GM21619 (cell line): ENCODE results near the gene NMNAT2.

Source experiments
- ATAC-seq: cut with Tn5 transposase; IDR thresholded peaks from one replicate; pipeline ENCODE4 v1.9.1; 2021; ENCODE audit not compliant: unreplicated experiment

NMNAT2 gene

DNA sequence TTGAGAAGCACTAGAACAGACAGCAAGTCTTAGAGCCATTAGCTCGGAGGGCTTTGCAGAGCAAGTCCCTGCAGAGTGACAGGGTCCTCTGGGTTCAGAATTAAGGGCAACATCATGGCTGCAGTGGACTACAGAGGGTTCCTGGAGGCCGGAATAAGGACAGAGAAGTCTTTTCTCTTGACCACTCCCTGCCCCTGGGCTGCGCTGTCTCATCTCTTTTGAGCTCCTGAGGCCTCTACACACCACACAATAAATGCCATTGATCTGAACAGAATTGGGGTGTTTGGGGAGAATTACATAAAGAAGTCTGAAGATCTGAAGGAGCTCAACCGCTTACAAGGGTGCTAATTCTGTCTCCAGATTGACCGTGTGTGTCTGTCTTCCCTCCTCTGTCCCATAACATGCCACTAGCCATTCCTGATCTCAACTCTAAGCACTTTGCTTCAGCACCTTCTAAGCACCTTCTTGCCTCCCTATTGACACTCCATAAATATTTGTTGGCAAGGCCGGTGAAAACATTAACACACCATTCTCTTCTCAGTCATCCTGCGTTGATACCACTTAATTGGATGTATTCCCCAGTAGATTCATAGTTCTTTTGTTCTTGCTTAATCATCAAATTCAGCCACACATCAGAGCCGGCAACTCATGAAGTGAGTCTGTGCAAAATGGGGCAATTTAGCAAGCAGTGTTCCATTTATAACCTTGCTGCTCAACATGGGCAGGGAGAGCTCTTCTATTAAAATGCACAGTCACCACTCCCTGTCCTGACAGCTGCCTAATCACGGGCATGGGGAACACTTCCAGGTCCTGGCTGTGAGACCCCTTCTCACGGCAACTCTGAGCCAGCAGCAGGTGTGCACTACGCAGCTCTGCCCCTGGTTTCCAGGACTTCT, 49.7 kb downstream of the NMNAT2 start:
- ATAC-seq: no peak

DNA sequence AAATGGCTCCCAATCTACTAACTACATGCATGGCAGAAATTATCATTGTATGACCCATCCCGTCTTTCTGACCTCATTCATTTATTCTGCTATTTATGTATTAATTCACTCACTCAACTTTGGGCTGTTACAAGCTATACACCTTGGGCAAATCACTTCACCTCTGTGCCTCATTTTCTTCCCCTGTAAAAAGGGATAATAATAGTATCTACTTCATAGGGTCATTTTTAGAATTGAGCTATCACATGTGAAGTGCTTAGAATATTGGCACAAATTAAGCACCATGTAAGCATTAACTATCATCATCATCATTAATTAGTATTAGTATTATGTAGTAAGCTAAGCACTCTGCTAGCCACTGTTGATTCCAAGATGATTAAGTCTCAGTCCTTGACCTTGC, 52.1 kb downstream of the NMNAT2 start:
- no peak for ATAC-seq

DNA sequence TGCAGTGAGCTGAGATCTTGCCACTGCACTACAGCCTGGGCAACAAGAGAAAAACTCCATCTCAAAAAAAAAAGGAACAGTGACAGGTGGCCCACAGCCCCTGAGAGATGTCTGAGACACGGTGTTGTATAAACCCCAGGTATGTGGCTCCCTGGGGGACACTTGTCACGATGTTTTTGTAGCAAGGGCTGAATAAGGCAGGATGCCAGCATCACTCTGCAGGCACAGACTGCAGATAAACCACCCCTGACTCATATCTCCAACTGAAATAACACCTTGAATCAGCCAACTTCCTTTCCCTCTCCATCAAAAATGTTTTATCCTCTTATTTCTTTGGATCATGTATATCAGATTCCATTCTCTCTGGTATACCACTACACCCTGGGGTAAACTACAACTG, 52.5 kb downstream of the NMNAT2 start:
- no peak for ATAC-seq

DNA sequence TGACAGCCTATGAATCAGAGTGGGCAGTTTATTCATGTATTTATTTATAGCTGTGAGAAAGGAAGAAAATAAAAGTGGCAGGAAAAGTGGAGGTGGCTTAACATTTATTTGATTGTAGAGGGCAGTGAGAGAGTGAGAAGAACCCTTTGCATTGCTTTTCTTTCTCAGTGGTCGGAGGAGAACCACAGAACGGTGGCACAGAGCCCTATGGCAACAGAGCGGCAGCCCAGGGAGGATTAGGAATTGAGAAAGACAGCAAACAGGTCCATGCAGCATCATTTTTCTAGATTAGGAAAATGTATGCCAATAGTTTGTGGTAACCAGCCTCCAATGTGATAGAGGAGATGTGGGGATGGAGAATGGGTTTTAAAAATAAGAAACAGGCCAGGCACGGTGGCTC, 53.1 kb downstream of the NMNAT2 start:
- no peak for ATAC-seq

DNA sequence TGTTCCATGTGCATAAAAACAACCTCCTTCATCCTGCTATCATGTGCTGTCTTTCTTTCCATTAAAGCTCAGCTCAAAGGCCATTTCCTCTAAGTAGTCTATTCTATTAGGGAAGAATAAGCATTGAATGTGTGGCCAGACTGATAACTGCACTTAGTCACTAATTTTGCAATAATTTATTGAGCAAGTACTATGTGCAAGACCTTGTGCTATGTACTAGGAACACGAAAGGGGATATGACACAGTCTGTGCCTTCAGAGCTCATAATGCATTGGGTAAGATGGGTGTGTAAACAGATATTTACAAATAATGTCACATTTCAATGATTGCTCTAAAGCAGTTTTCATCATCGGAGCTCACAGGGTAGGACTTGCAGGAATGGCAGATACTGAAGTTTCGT, 54.2 kb downstream of the NMNAT2 start:
- no peak for ATAC-seq

DNA sequence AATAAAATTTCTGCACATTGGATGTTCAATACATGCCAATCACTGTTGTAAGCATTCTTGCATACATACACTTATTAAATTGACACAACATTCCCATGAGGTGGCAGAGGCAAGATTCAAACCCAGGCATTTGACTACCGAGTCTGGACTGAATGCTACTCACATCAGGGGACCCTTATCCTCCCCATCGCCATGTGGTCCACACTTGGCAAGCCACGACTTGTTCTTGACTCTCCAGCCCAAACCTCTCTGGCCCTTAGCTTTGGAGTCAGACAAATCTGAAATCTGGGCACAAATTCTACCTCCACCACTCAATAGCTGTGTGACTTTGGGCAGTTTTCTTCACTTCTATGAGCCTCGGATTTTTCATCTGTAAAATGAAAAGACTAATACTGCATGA, 57.1 kb downstream of the NMNAT2 start:
- ATAC-seq: no peak

DNA sequence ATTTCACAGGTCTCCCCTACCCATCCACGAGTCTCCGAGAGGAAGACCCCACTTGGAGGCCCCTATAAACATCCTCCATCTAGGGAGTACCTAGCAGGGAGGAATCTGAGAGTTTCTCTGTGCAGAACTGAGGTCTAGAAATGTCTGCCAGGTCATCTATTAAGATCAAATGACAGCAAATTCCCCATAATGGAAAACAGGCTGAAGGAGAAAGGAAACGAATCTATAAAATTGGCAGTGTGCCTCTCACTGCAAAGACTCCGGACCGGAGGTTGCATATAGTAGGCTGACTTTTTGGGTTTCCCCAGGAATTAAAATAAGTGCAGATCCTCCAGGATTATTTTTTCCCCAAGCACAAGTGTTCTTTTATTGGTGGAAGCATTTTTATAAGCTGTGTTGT, 57.7 kb downstream of the NMNAT2 start:
- ATAC-seq: no peak

DNA sequence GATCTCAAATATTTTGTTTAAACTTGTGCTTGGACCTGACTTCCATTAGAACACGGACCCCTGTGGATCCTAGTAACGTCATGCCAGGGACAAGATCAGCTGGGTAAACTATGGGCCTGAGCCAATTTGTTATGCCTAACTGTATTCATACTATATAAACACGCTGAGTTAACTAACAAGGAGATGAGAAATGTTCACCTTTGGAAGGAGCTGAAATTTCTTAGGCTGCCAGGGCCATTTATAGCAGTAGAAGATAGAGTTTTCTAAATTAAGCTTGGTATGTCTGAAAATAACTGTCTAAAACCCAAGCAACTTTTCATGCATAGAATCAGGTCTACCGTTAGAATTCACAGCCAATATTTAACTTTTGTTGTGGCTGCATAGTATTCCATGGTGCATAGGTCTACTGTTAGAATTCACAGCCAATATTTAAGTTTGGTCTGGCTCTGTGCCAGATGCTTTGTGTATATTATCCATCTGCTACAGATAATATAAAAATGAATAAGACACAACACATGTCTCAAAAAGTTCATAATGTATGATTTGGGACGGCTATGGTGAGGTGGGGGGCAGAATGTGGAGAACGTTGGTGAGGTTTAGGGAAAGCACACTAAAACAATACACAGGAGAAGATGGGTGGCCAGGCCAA, 61.5 kb downstream of the NMNAT2 start:
- no peak for ATAC-seq

DNA sequence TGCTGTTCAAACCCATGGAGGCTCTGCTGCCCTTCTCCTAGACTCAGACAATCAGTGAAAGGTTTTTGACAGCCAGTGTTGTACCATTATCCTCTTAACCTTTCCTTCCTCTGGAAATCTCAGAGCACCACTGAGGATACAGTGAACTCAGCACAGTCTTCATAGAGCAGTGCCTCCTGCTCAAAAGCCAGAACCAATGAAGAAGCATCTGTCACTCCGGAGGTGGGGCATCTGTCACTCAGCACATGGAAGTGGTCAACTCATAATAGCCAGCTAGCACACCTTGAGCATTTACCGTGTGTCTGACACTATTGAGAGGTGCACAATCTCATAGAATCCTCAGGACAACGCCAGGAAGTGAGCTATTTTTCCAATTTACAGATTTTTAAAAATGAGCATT, 62.4 kb downstream of the NMNAT2 start:
- ATAC-seq: no peak

DNA sequence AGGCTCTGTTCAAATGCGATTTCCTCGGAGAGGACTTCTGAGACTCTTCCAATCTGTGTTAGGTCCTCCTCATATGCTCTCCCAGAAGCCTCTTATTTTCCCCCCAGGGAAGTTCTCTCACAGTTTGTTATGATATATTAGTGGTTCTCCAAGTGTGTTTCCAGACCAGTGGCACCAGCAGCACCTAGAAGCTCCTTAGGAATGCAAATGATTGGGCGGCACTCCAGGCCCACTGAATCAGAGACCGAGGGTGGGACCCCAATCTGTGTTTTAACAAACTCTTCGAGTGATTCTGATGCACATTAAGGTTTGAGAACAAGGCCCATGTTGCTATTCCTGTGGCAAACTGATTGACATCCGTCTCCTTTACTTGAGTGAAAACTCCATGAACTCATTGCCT, 63.0 kb downstream of the NMNAT2 start:
- no peak for ATAC-seq

DNA sequence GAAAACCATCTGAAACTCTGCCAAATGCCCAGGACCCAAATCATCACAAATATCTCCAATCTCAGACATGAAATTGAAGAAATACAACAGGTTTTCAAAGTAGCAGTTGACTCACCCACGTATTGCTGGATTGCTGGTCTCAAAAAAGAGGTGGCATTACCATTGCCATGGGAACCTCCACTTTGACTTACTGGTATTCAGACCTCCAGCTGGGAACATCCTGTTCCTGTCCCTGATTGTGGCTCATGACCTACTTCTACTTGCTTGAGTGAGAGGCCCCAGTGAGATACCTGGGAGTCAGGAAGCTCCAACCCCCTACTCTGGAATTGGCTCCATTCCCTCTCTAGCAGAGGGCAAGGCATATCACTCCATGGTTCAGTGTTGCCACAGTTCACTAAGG, 64.6 kb downstream of the NMNAT2 start:
- no peak for ATAC-seq

DNA sequence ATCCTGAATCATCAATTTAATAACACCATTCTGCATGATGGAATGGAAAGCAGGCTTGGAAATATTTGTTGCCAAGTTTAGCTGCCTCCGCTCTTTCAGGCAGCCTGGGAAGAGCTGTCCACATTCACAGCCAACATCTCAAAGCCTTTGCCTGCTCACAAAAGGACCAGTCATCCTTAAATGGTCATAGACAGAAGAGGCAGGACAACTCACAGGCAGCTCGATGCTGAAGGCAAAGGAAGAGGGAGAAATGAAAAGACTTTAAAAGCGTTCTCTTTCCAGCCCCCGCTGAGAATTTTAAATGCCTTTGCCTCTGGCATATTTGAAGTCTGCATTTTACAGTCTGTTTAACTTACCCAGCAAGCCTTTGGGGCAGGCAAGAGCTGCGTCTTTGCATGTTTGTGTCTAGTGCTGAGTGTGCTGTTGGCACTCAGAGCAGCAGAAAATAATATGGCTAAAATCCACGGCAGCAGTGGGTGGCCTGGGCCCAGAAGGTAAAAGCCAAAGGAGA, 68.9 kb downstream of the NMNAT2 start:
- no peak for ATAC-seq

DNA sequence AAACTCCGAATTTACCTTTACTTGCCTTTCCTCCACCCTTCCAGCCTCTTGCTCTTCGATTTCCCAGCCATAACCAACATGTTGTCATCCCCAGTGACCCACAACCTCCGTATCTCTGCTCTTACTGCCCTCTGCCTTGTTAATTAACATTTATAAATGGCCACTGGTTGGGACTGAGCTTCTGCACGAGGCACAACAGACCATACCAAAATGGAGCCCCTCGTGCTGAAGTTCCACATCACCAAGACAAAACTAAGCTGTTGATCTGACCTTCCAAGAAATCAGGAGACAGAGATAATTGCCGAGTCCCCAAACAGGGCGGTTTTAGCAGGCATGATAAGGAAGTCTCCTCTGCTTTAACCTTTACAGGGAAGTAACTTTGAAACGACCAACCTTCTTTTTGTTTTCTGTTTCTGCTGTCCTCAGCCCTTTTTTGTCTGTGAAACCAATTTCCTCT, 71.9 kb downstream of the NMNAT2 start:
- no peak for ATAC-seq

DNA sequence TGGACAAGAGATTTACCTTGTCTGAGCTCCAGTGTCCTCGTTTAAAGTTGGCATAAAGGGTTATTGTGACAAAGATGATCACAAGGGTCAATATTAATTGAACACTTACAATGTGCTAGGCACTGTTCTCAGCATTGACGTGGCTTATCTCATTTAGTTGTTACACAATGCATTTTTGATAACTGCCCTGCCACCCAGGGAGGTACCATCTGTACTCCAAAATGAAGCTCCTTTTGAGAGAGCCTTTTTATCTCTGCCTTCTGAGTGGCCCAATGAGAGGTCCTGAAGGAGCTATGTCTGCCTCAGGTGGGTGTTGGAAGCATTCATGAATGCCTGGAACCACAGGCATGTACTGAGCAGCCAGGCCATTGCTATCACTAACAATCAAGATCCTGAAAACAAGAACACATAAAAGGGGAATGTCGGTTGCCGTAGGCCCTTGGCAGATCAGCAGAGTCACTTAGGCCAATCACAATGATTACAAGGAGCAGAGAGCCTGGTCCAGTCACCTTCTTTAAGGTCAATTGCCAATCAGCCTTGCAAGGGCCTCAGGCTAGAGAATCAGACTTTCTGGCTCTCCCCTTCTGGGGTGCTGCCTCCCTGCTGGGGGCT, 78.5 kb downstream of the NMNAT2 start:
- no peak for ATAC-seq

DNA sequence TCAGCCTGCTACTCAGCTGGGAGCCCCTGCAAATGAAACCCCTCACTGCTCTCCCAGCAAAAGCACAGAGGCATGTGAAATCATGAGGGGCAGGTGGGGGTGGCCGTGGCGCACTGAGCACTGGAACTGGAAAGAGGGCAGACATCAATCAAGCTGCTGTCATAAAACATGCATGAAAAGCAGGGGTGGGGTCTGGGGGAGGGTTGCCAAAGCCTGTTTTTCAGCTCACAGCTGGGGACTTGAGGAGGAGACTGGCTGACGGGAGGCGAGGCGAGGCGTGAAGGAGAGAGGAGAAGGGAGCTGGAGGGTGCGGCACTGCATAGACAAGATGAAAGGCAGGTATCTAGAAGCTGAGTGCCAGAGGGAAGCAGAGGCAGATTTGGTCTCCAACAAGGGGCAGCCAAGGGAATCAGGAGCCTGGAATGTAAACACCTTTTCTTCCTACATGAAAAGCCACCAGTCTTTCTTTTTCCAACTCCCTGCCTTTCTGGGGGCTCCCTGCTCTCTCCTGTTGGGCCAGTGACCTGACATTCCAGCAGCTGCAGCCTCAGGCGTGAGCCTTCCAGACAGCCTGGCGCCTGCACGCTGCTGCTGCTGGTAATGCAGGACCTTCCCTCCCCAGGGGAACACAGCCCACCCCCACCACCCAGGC, 87.0 kb downstream of the NMNAT2 start:
- no peak for ATAC-seq

DNA sequence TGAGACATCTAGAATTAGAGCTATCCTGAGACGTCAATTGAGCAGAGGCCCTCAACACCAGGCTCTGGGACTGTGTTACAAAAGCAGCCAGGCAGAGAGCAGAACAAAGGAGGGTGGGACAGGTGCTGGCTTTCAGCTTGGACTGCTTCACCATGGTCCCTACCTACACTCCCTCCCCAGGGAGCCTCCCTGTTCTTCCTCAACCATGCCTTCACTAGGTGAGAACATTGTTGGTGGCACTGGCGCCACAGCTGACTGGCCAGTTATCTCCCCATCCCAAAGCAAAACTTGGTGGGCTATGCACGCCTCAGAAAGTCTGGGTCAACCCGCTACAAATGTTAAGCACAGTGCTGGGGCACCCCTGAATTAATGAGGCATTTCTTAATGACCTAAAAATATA, 87.8 kb downstream of the NMNAT2 start:
- ATAC-seq: no peak

DNA sequence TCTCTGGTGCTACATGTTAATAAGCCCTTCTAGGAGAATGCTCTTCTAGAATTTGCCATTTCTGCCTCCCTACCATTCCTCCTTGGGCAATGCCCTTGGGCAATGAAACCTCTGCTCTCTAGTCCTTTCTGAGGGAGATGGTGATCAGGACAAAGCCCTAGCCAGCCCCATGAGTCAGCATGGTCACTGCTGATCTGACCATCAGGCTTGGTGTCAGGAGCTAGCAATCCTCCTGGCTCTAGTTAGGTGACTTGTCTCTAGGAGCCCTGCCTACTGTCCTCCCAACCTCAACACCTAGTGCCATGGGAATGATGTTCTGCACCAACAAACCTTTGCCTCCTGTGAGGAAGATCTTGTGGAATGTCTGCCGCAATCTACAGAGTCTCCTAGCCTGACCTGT, 89.8 kb downstream of the NMNAT2 start:
- no peak for ATAC-seq

DNA sequence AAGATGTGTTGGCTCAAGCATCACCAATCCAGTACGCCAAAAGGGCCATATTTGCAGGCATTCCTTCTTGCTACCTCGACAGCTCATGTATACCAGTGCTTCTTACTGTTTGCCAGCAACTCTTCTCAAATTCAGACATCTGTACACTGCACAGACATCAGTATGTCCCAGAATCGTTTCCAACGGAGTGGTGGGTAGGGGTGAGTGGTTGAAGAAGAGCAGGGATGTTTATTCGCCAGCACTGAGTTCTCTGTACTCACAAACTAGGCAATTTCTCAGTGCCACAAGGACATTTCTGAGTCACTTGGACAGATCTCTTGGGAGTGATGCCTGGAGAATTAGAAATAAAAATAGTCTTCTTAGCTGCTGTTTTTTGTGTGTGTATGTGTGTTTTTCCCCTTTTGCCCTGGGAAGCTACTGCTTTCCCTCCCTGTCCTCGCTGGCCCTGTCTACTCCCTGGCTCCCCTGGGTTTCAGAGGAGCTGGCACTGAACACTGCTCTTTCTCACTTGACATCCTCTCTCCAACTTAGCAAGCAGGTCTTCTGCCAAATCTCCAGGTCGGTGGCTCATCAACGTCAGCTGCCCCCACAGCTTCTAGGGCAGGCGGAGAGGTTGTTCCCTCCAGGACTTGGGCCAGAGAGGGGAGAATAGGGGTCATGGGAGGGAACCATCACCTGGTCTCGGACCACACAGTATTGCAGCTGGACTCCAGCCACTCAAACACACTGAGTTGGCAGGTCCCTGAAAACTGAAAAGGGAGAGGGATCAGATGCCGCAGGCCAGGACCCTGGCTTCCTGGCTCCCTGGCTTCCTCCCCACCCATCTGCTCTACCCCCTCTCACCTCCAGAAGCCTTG, 90.5 kb downstream of the NMNAT2 start:
- ATAC-seq: no peak

DNA sequence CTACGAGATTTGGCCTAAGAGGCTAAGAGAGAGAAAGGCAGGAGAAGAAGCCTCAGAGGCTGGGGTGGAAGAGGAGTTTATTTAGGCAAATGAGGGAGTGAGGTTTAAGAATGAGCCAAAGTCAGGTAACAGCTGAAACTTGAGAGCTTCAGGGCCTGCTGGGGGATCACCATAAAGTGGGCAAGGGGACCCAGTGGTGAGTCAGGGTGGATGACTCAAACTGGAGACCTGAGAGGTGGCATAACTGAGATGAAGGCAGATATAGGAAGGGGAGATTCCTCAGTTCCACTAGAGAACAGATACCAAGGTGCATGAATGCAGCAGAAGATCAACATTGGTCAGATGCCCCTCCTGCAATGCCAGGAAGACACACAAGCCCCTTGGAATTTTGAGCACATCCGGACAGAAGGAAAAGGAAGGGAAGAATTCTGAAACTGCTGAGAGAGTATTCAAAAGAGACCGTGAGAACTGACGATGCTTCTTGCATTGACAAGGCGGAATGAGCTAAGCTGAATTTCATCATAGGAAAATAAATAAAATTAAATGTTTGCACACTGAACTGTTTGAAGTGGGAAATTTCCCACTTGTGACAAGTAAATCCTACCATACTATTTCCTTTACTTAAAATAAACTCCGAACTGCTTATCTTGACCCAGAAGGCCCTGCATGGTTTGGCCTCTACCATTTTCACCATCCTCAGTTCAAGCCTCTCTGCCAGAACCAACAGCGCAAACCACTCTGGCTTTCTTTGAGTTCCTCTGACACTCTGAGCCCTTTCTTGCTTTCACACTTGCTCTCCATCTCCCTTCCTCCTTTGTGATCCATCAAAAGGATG, 94.1 kb downstream of the NMNAT2 start:
- no peak for ATAC-seq

DNA sequence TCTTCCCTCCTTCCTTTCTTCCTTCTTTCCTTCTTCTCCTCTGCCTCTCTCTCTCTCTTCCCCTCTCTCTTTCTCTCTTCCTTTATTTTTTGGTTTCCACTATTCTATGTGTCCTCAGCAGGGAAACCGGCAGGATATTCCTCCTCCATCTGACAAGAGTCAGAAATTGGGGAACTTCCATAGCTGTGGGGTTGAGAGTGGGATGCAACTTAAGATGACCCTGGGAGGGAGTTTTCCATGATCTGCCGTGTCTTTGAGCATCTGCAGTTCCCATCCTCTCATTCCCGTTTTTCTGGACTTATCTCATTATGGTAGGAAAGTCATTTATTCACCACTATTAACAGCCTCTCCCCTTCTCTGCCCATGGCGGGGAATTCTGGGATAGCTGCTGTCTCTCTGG, 98.6 kb downstream of the NMNAT2 start:
- no peak for ATAC-seq
